ENCODE measurements around the gene ALCAM.

ALCAM gene

DNA sequence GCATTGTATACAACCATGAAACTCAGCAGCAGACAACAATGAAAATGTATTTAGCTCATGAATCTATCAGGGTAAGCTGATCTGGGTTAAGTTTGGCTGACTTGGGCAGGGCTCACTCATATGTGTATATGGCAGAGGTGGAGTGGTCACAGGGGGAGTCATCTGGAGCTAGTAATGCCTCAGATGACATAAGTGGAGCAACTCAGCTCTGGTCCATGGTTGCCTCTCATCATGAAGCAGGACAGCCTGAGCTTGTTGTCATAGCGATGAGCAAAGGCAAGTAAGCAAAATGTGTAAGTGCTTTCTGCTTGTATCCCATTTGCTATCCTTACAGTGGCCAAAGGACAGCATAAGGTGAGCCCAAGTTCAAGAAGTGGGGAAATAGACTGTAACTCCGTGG is 64.5 kb downstream of the ALCAM start:
- peak; percentile 35 for DNase-seq

DNA sequence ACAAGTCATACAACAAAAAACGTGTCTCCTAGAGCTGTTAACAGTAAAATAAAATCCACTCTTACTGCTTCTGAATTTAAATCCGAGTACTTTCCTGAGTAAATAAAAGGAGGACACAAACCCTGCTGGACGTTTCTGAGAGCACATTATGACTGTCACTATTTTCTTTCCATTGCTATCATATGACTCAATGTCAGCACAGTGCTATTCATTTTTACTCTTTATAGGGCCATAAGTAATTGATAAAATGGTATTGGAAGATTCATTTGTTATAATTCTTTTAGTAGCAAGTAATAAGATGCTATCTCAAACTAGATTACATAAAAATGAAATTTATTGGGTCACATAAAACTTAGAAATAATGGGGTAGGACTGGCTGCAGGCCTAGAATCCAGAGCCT is 68.6 kb downstream of the ALCAM start:
- DNase-seq: no peak

DNA sequence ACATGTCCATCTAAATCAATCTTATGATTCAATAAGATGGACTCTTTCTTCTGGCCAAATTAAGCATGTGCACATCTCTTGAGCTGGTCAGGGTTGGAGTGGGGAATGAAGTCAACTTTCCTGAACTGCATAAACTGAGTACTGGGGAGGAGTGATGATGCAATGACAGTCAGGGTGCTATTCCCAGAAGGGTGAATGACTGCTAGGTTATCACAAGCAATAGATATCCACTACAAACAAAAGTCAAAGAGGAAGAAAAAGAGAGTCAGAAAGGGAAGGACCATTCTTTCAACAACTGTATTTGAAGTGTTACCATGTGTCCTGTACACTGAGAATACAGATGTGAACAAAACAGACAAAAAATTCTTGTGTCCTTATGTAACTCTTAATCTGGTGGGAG is 70.0 kb downstream of the ALCAM start:
- DNase-seq: no peak

DNA sequence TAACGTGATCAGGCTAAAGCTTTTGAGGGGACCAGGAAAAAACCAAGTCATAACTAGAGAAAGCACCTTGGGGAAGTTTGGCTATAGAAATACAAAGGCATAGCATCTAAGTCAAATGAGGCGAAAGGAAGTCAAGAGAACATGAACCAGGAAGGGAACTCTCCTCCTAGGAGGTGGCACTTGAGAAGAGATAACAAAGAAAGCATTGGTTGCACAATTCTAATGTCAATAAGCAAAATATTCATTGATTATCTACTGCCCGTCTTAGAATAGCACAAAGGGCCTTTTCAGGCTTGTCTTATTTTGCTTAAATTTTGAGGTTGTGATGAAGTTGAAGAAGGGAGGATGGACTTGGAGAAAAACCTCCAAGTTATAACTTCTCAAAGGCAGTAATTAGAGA is 73.4 kb downstream of the ALCAM start:
- no peak for DNase-seq

DNA sequence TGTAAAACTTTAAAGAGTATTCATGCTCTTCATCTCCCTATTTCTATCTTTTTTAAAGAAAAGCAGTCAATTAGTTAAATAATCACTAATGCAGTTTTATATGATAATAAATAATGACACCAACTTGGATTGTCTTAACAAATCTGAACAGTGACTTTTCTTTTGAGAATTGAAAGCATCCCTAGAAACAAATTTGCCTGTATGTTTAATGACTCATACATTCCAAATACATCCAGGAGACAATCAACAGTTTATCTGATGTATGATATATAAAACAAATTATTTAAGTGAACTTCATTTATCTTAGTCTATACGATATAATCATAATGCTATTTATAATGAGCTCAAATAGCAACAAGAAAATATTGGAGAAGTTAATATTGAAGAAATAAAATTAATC is 78.0 kb downstream of the ALCAM start:
- DNase-seq: no peak

DNA sequence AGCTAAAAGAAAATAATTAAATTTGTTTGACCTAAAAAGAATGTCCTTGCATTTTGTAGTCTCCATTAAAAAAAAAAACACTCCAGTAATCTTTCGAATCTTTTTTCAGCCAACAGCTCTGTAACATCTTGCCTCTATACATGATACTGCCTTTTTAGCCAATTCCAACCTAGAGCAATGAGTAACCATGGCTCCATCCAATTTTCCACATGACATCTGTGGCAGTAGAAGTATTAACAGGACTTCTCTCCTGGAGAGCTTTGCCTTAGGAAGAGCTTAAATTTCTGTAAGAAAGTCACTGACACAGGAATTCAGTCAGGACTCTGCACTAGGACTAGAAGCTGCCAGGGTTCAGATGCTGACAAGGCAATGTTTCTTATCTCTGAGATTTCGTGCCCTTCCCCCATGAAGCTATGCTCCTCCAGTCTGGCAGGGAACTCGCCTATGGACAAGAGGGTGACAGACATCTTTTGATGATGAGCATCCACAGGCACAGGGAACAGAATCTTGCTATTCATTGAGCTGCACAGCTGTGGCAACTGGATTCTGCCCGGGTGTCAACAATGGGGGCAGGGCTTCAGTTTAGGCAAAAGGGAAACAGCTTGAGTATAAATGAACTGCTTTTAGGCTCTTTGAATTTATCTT is 81.8 kb downstream of the ALCAM start:
- peak; percentile 9 for DNase-seq

DNA sequence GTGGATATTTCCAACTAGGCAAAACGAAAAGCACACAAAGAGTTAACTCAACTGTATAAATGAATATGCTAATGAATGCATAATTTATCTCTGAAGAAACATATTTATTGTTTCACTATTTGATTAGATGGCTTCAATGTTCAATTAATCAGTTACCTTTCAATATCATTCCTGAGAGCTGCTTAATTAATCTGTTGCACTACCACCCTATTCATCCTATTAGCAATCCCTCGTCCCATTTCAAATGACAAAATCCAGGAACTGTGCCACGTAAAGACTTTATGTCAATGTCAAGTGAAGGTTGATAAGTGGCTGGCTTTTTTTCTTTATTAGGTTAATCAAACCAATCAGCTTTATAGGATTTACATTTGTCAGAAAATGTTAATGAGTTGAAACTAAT is 82.7 kb downstream of the ALCAM start:
- DNase-seq: no peak

DNA sequence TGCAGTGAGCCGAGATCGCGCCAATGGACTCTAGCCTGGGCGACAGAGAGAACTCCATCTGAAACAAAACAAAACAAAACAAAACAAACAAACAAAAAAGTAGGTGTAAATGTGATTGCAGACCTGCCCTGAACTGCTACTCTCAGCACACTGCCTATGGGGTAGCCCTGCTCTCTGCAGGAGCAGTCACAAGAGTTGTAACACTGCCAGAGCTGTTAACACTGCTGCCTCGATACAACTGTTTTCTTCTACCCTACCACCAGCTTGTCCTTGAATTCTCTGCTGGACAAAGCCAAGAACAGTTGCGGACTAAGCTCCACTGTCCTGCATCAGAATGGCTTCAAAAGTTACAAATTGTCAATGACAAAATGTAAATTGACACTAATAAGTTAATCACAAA is 89.3 kb downstream of the ALCAM start:
- DNase-seq: no peak

DNA sequence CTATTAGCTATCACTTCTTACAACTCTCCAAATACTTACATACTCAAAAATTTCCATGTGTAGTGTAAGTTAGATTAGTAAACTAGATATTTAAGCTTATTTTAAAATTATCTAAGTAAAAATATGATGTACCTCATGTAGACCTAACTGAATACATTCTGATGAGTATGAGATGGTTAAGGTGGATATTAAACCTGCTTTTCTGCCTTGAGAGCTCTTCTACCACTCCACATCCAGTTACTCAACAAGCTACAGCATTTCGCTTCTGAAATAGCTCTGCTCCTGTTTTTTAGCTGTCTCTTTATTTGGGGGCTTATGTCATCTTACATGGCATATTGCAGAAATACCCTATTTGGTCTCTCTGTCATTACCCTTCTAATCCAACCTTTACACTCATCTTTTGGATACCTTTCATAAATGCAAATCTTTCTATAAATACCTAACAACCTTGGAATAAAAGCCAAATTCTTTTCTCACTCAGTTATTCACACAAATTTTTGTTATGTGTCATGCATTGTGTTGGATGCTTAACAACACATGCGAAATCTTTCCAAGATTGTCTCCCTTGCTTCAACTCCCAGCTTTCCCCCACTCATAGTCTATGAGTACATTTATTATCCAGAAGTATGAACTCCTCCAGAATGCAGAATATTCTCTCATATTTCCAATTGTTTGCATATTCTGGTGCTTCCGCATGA is 92.0 kb downstream of the ALCAM start:
- DNase-seq: peak; percentile 3

DNA sequence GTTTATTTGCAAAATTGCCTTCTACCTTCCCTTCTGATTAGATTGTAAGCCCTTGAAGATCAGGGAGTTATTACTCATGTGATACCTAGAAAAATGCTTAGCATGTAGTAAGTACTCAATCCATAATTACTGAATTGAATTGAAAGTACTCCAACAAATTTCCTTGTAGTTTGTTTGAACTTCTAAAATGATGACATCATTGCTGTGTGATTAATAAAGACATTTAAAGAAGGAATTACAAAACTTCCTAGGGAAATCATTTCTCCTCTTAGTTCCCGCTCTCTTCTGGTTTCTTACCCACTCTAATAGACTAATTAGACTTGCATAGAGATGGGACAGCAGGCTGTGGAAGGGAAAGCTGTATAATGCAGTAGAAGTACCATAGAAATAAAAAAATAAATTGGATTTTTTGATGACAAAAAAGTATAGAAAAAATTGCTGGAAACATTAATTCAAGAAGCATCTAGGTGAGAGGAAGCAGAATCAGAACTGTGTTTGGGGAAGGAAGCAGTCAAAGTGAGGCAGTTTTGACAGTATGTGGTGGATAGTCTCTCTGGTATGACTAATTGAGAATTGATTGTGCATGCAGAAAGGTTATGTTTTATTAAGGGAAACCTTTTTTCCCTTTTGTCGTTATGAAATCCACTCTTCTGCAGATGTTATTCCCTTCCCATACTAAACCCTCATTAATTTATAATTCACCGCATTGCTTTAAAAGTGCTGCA is 93.0 kb downstream of the ALCAM start:
- no peak for DNase-seq

DNA sequence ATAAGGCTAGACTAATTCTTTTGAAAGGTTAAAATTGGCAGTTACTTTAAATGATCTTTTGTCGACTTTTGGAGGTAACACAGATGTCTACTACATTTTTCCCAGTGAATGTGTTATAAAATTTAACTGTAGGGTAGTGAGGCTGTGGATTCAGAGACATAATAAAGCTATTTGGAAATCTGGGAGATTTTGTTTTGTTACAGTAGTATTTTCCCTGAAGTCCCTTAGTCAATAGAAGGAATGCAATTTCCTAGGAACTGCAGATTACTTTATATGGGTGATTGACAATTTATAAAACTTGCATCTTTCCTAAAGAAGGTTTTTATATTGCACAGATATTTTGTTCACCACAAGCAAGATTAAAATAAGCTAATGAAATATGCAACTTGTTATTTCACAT is 96.9 kb downstream of the ALCAM start:
- DNase-seq: no peak

DNA sequence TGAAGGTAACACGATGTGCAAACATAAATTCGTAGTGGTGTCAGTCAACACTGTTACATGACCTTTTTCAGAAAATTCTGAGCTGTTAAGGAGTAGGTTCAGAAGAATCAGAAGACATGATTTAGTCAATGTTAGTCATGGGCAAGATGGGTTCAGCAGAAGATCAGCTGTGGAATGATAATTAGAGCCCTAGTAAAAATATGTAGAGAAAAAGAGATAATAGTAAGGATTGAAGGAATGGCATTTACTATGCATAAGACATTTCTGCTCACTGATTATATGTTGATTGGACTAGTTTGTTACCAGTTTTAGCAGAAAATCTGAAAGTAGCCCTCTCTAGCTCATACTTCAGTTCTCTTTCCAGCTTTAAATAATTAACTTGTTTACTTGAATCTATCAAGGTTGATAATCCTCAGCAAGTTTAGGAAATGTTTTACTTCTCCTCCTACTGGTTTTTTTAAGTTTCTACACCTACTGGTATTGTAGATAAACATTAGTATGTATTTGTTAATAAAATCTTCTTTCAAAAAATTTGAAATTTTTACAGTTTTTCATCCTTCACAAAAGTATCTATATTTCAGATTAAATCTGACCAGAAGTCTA is 98.6 kb downstream of the ALCAM start:
- DNase-seq: no peak

DNA sequence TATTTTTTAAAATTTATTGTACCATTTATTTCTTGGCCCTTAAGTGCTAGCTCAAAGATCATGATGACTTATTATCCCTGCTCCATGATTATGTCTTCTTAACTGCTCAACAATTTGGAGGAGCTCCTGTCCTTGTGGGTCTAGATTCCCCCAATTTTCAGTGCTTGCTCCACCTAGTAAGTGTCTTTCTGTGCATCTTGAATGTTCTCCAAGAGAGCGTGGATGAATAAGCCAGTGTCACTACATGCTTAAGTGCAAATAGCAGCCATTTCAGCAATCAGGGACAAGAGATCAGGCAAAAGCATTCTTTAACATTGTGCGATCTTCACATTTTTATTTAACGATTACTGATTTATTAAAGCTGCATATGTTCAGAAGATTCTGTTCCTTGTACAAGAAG is 99.4 kb downstream of the ALCAM start:
- no peak for DNase-seq

DNA sequence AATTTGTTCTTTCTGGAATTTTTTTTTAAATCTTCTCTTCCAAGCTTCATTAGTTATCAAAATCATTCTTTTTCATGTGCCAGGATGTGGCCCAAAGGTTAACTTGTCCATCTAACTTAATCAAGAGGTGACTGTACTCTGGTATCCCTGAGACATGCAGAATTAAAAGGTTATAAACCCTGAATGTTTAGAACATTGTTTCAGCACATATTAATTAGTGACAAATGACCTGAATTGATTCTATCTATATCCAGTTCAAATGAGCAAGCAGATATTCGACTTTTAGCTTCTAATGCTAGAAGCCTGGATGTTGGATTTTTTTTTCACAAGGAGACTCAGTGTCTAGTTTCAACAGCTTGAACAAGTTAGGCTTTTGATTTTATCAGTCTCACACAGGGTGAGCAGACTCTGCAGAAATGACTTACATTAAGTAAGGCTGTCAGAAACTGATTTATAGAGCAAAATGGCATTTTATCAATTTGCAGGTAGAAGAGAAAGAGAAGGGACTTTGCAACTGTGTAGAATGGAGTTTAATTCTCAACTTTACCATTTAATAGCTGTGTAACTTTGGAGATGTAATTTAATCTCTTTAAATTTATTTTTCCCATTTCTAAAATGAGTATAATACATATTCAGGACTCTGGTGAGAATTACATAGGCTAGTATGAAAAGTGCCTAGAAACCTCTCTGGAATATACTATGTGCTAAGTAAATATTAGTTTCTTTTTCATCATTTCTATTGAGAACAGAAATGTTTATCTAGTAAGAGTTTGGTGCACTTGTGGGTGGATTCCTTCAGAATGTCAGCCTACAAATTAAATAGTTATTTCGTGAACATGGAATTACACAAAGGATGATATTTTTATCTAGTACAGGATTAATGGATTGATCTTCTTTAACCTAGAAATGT is 100.0 kb downstream of the ALCAM start:
- no peak for DNase-seq

DNA sequence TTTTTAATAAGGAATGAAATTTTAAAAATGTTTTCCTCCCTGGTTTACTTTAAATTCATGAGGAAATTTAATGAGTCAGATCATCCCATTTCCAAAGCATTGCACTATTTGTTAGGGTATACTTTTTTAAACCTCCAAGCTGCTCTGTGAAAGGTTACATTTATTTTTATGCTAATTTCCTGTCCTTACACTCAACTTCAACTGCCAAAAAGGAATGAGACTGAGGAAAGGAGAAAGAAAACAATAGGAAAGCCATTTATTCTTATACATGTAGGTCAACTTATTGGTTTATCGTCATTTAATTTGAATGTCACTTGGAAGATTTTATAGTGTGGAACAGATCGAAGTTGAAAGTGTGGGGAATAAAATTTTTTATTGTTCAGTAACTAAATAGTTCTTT is 104.1 kb downstream of the ALCAM start:
- DNase-seq: no peak

DNA sequence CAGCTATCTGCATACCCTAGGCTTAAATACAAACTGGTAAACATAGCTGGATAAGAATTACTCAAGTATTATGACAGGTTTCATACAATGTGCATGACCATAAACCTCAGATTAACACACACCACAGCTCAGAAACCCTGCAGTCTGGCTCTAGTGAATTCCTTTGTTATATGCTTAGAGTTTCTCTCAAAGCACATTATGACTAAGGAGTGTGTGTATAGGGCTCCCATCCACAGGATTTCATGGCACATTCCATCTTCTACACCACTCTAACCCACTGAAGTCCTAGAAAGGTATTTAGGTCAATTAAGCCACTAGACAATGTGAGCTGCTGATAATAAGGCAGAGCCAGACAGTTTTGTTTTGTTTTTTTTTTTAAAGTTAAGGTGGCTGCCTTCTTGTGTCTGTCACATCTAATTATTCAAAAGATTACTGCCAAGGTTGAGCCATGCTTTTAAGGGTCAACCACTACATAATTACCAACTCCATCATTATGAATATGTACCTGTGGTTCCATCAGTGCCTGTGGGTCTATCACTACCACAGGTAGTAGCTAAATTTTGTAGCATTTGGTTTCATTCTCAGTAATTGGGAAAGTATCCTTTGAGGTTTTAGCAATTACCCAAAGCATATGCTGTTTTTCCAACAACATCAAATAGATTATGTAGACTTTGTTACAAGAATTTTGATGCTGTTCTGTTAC is 107.0 kb downstream of the ALCAM start:
- DNase-seq: peak; percentile 29

DNA sequence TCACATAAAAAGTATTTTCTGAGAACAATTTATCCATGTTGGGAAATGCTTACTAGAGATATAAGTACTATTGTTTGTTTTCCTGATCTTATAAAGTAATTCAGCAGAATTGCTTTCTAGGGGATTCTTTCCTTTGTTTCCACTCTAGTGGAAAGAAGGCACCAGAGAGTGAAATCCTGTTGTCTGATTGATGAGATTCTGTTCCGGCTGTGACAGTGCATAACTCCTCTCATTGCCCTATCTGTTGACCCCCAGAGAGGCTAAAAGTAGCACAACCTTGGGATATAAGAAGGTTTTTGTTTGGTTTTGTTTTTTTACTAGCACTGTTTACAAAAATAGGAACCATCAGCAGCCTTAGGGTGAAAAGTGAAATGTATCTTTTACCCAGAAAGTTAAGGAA is 114.1 kb downstream of the ALCAM start:
- DNase-seq: no peak

DNA sequence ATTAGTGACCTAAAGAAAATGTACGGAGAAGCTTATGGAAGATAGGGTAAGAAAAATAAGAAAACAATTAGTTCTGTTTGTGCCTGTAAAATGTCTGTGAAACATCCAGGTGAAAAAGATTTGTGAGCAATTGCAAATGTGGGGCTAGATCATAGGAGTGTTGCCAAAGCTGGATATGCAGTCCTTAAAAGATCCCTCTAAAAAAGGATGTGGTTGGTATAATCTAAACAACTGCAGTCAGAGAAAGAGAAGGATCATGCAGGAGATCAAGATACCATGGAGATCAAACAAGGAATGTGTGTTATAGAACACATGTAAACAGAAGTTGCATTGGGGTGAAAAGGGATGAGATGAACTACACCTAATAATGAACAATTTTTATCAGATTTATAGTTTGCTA is 116.8 kb downstream of the ALCAM start:
- DNase-seq: no peak

DNA sequence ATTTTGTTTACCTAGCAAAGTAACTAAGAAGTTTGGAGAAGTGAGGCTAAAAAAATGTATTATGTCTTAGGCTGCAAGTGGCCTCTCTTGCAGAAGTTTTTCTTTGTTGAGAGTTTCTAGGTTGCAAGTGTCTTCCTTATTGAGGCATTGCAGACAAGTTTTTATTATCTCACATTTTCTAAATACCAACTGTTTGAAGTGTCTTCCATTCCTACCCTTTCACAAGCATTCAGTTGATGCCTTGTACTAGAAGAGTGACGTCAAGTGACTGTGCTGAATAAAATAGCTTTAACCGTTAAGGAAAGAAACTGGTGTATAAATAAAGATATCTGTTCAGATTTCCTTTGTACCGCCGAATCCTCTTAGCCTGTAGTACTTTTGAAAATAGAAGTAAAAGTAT is 123.3 kb downstream of the ALCAM start:
- no peak for DNase-seq

DNA sequence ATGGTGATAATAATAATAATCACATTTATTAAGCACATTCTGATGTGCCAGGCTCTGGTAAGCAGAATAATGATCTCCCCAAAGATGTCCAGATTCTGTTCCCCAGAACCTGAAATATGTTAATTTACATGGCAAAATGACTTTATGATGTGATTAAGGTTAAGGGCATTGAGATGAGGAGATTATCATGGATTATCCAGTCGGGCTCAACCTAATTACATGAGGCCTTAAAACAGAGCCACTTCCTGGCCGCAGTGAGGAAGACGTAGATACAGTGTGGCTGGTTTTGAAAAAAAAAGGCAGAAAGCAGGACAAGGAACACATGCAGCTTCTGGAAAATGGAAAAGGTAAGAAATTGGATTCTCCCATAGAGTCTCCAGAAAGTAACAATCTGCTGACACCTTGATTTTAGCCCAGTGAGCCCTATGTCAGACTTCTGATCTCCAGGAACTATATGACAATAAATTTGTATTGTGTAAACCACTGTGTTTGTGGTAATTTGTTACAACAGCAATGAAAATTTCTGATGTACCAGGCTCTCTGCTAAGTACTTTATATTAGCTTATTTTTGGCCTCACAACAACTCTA is 126.7 kb downstream of the ALCAM start:
- DNase-seq: no peak

DNA sequence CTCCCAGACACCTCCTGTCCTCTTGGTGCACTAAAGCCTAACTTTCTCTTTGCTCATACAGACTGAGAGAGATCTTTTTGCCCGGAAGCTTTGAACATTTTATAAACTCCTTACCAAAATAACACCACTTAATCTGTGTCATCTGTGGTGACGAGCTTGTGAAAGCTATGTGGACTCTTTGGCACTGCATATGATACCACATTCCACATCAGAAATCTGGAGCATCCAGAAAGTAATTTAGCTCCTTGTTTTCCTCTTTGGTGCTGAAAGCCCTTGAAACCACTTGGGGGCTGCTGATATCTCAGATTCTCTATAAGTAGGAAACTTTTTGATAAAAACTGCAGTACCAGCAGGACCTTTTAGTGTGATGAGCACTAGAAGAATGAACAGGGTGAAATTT is 128.3 kb downstream of the ALCAM start:
- DNase-seq: no peak

DNA sequence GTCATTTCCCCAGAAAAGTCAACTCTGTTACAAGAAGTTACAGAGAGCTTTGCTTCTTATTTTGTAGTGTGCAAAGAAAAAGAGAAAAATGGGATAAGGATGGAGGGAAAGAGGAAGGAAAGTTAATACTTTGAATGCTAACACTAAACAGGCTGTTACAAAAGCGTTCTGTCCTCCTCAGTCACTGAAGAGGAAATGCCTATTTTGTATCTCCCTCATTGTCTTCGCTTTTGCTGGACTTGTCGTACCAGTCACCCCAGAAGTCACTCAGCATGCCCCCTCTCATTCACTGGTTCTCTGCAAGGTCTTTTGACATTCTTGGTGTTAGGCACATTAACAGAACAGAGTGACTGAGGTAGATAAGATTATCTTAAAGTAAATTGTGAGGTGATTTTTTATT is 129.6 kb downstream of the ALCAM start:
- DNase-seq: no peak

Measured in DMS53 (cell line).